ENCODE results near the gene GSPT1. TPM values are rescaled to one million over a fixed set of nuclear protein-coding genes. Genes with fewer than 3 reads are reported as not detected.
"Not testable (repeated sequence)": the region's sequence is repeated elsewhere in the genome, so short reads cannot be mapped to it uniquely, and the experiment has no call there.

Gene GSPT1
- total and polyA plus RNA-seq, 9 donors: 21.1 to 99.3 (median 74.8) TPM

DNA sequence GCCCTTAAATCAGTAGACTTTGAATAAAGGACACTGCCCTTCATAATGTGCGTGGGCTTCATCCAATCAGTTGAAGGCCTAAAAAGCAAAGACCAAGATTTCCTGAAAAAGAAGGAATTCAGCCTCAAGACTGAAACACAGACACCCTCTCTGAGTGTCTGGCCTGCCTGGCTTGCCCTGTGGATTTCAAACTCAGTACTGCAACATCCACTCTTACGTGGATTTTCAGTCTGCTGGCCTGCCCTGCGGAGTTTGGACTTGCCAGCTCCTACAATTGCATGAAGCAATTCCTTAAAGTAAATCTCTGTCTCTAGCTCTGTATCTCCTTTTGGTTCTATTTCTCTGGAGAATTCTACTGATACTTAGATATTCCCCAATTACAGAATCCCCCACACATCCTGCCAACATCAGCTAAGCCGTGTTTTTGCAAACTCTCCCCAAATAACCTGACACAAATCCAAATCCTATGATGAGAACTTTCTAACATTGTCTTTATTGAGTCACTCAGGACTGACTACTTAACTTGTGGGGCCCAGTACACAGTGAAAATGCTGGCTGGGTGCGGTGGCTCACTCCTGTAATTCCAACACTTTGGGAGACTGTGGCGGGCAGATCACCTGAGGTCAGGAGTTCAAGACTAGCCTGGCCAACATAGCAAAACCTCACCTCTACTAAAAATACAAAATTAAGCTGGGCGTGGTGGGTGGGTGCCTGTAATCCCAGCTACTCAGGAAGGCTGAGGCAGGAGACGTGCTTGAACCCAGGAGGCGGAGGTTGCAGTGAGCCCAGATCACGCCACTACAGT, 42.0 kb upstream of the GSPT1 start:
- 88% methylated on average over 10 of the region's 10 CpGs for WGBS, 3 donors
- H3K4me3 ChIP-seq: no peak overlapping the region
- no peaks in the 10 kb centered on the region for H3K4me1 ChIP-seq (ENCODE audit: insufficient read depth)
- no peaks in the 10 kb centered on the region for H3K27me3 ChIP-seq
- H3K36me3 ChIP-seq: no peaks in the 10 kb centered on the region
- H3K27ac ChIP-seq: no peak overlapping the region
- no peak for DNase-seq
- H3K9me3 ChIP-seq: no peaks in the 10 kb centered on the region
- TF ChIP-seq EP300 (IDR thresholded peaks at IDR 0.05) (no peak), POLR2A (IDR thresholded peaks at IDR 0.05) (no peak)
- TF ChIP-seq, protein P1, sequence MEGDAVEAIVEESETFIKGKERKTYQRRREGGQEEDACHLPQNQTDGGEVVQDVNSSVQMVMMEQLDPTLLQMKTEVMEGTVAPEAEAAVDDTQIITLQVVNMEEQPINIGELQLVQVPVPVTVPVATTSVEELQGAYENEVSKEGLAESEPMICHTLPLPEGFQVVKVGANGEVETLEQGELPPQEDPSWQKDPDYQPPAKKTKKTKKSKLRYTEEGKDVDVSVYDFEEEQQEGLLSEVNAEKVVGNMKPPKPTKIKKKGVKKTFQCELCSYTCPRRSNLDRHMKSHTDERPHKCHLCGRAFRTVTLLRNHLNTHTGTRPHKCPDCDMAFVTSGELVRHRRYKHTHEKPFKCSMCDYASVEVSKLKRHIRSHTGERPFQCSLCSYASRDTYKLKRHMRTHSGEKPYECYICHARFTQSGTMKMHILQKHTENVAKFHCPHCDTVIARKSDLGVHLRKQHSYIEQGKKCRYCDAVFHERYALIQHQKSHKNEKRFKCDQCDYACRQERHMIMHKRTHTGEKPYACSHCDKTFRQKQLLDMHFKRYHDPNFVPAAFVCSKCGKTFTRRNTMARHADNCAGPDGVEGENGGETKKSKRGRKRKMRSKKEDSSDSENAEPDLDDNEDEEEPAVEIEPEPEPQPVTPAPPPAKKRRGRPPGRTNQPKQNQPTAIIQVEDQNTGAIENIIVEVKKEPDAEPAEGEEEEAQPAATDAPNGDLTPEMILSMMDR (IDR thresholded peaks at IDR 0.05): no peak
- intact Hi-C loops (cut with DNase I): loop anchor here in 1 of 4 donors (5.0 kb wide), 1 partner anchor 1620 kb away; no protein-coding TSS in a partner anchor

DNA sequence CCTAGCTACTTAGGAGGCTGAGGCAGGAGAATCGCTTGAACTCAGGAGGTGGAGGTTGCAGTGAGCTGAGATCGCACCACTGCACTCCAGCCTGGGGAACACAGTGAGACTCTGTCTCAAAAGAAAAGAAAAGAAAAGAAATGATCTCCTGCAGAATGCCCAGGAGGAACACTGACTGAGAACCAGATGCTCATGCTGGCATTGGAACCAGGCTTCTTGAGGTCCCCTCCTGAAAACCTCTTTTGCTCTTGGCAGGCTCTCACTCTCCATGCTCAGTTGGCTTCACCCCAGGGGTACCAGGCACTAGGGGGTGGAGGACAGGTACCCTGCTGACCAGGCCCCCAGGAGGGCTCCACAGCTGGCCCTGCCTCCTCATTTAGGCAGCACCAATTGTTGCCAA, 40.8 kb upstream of the GSPT1 start:
- TF ChIP-seq POLR2A (IDR thresholded peaks at IDR 0.05) (no peak), EP300 (IDR thresholded peaks at IDR 0.05) (no peak)
- TF ChIP-seq, protein P1 (IDR thresholded peaks at IDR 0.05): no peak
- no peaks in the 10 kb centered on the region for H3K27me3 ChIP-seq
- intact Hi-C loops (cut with DNase I): loop anchor here in 1 of 4 donors (5.0 kb wide), 1 partner anchor 1621 kb away; no protein-coding TSS in a partner anchor
- no peaks in the 10 kb centered on the region for H3K9me3 ChIP-seq
- no peaks in the 10 kb centered on the region for H3K4me1 ChIP-seq (ENCODE audit: insufficient read depth)
- H3K4me3 ChIP-seq: no peak overlapping the region
- no peak overlapping the region for H3K27ac ChIP-seq
- H3K36me3 ChIP-seq: no peaks in the 10 kb centered on the region
- DNase-seq: no peak
- WGBS, 3 donors: 79 to 96% (median 87%) methylated on average over 2 of the region's 2 CpGs

DNA sequence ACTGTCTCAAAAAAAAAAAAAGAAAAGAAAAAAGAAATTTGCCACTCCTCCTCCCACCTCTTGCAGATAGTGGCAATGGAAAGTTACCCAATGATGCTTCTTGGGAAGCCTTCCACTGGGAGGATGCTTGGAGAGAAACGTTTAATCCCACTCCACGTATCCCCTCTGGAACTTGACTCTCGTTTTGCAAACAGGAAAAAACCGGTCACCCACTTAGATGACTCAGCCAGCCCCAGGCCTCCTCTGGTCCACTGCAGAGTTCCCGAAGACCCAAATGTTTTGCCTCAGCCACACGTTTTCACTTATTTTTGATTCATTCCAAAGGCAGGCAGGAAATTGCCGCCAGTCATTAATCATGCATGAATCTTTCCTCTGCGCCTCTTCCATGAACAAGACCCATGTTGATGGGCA, 40.0 kb upstream of the GSPT1 start:
- intact Hi-C loops (cut with DNase I): loop anchor here in 1 of 4 donors (5.0 kb wide), 1 partner anchor 1622 kb away; no protein-coding TSS in a partner anchor
- WGBS, 3 donors: 48 to 66% (median 61%) methylated on average over 8 of the region's 8 CpGs
- Histone ChIP-seq H3K27me3 (no peaks in the 10 kb centered on the region), H3K9me3 (no peaks in the 10 kb centered on the region), H3K27ac (no peak overlapping the region), H3K4me3 (no peak overlapping the region), H3K4me1 (ENCODE audit: insufficient read depth) (no peaks in the 10 kb centered on the region), H3K36me3 (no peaks in the 10 kb centered on the region)
- TF ChIP-seq EP300 (IDR thresholded peaks at IDR 0.05) (no peak), POLR2A (IDR thresholded peaks at IDR 0.05) (no peak)
- TF ChIP-seq, protein P1 (IDR thresholded peaks at IDR 0.05): no peak
- no peak for DNase-seq

DNA sequence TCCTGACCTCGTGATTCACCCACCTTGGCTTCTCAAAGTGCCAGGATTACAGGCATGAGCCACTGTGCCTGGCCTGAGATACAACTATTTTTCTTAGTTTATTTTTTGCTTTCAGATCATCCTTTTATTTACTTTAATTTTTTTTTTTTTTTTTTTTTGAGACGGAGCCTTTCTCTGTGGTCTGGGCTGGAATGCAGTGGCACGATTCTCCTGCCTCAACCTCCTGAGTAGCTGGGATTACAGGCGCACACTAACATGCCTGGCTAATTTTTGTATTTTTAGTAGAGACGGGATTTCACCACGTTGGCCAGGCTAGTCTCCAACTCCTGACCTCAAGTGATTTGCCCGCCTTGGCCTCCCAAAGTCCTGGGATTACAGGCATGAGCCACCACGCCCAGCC, 37.8 kb upstream of the GSPT1 start:
- H3K27ac ChIP-seq; H3K36me3 ChIP-seq; H3K4me1 ChIP-seq (ENCODE audit: insufficient read depth); DNase-seq; intact Hi-C loops (cut with DNase I); H3K9me3 ChIP-seq; H3K27me3 ChIP-seq; H3K4me3 ChIP-seq: not testable (repeated sequence)
- WGBS, 3 donors: 80 to 86% (median 85%) methylated on average over 8 of the region's 8 CpGs

DNA sequence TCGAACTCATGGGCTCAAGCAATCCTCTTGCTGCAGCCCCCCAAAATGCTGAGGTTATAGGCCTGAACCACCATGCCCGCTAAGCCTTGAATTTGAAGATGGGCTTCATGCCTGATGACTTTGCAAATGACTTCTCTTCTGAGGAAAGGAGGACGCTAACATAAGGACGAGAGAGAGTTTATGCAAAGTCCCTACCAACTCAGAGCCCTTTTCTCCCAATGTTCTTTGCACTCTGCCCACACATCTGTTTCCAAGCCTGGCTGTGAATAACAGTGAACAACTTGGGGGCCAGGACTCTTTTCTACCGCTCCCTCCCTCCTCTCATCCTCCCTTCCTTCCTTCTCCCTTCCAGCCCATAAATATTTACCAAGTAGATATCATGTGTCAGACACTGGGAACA, 34.6 kb upstream of the GSPT1 start:
- TF ChIP-seq, protein P1 (IDR thresholded peaks at IDR 0.05): no peak
- TF ChIP-seq POLR2A (IDR thresholded peaks at IDR 0.05) (no peak), EP300 (IDR thresholded peaks at IDR 0.05) (no peak)
- no peak overlapping the region for H3K4me3 ChIP-seq
- intact Hi-C loops (cut with DNase I): loop anchor here in 1 of 4 donors (2.0 kb wide), 1 partner anchor 14 kb away; the partner anchor contains the start of gene TNFRSF17
- no peaks in the 10 kb centered on the region for H3K36me3 ChIP-seq
- no peaks in the 10 kb centered on the region for H3K9me3 ChIP-seq
- no peaks in the 10 kb centered on the region for H3K27me3 ChIP-seq
- DNase-seq: no peak
- 51 to 60% (median 57%) methylated on average over 5 of the region's 5 CpGs for WGBS, 3 donors
- H3K27ac ChIP-seq: no peak overlapping the region
- H3K4me1 ChIP-seq (ENCODE audit: insufficient read depth): no peaks in the 10 kb centered on the region
